ENCODE data around the gene AGO3. TPM values are rescaled to one million over a fixed set of nuclear protein-coding genes. Genes with fewer than 3 reads are reported as not detected.

AGO3 gene
- total and polyA plus RNA-seq, 2 of the 13 experiments (the other 11 are each of a cell fraction or from before 2014, with no cell fraction given) = 21.2 to 27.1 TPM

- TF ChIP-seq POGK (CRISPR knock-in tag; conservative IDR thresholded peaks at IDR 0.05) (no peak), ARID3A (IDR thresholded peaks at IDR 0.05; ENCODE audit: low read depth, low read length) (no peak), CBX2 (IDR thresholded peaks at IDR 0.05; ENCODE audit: low read depth, low read length) (no peak), CBX2 (CRISPR knock-in tag; IDR thresholded peaks at IDR 0.05; ENCODE audit: low read depth) (no peak), ZBTB14 (CRISPR knock-in tag; IDR thresholded peaks at IDR 0.05) (no peak), ZBTB26 (CRISPR knock-in tag; IDR thresholded peaks at IDR 0.05; ENCODE audit: borderline replicate concordance) (no peak), PLRG1 (conservative IDR thresholded peaks at IDR 0.05) (no peak), CHCHD3 (CRISPR knock-in tag; IDR thresholded peaks at IDR 0.05) (no peak)
Measured at GRCh38 chr1:36086529-36087232, 155.8 kb downstream of the AGO3 start (continued).
